Fibroblast of skin of right biceps (primary cell): Measurements from ENCODE around the gene LRP10.
"Not testable (repeated sequence)": the region's sequence is repeated elsewhere in the genome, so short reads cannot be mapped to it uniquely, and the experiment has no call there.

Source experiments
- DNase-seq: peaks from one replicate; pipeline ENCODE4 v3.0.0-alpha.2; 2013

Gene LRP10

GRCh38 chr14:22890416-22890815 lies 18.9 kb downstream of the LRP10 start:
- DNase-seq, result no peak

- DNase-seq, result no peak
Measured at GRCh38 chr14:22892488-22892887, 20.9 kb downstream of the LRP10 start.

GRCh38 chr14:22893706-22894105 lies 22.2 kb downstream of the LRP10 start:
- no peak for DNase-seq

- no peak for DNase-seq
Measured at GRCh38 chr14:22895402-22895801, 23.9 kb downstream of the LRP10 start.

- no peak for DNase-seq
Measured at GRCh38 chr14:22896356-22896755, 24.8 kb downstream of the LRP10 start.

GRCh38 chr14:22896760-22897159 lies 25.2 kb downstream of the LRP10 start:
- DNase-seq, result no peak

GRCh38 chr14:22897357-22897756 lies 25.8 kb downstream of the LRP10 start:
- no peak for DNase-seq

GRCh38 chr14:22898302-22899090 lies 27.0 kb downstream of the LRP10 start:
- DNase-seq, result peak; percentile 91

GRCh38 chr14:22900081-22900799 lies 28.7 kb downstream of the LRP10 start:
- DNase-seq, result peak; percentile 78

- no peak for DNase-seq
Measured at GRCh38 chr14:22901799-22902198, 30.3 kb downstream of the LRP10 start.

- DNase-seq, result no peak
Measured at GRCh38 chr14:22903742-22904087, 32.2 kb downstream of the LRP10 start.

GRCh38 chr14:22905627-22906026 lies 34.1 kb downstream of the LRP10 start:
- no peak for DNase-seq

GRCh38 chr14:22906073-22906472 lies 34.5 kb downstream of the LRP10 start:
- no peak for DNase-seq

- DNase-seq, result no peak
Measured at GRCh38 chr14:22907429-22907828, 35.9 kb downstream of the LRP10 start.

- DNase-seq, result no peak
Measured at GRCh38 chr14:22908601-22909000, 37.1 kb downstream of the LRP10 start.

GRCh38 chr14:22910916-22911315 lies 39.4 kb downstream of the LRP10 start:
- no peak for DNase-seq

- DNase-seq, result not testable (repeated sequence)
Measured at GRCh38 chr14:22914836-22915235, 43.3 kb downstream of the LRP10 start.

GRCh38 chr14:22915886-22916521 lies 44.5 kb downstream of the LRP10 start:
- DNase-seq, result peak; percentile 8

- peak; percentile 100 for DNase-seq
Measured at GRCh38 chr14:22918804-22919600, 47.5 kb downstream of the LRP10 start, which contains the start of gene RBM23. Gene RBM23, minus strand, starts transcription at chr14:22919149.

GRCh38 chr14:22919601-22919921 lies 48.0 kb downstream of the LRP10 start:
- no peak for DNase-seq

GRCh38 chr14:22920697-22921096 lies 49.2 kb downstream of the LRP10 start:
- DNase-seq, result no peak

- DNase-seq, result no peak
Measured at GRCh38 chr14:22922294-22922693, 50.8 kb downstream of the LRP10 start.

- DNase-seq, result no peak
Measured at GRCh38 chr14:22923746-22924145, 52.2 kb downstream of the LRP10 start.
